Testis (tissue), 3 donors: ENCODE results near the gene FAM107B. TPM values are rescaled to one million over a fixed set of nuclear protein-coding genes. Genes with fewer than 3 reads are reported as not detected.

ENCODE experiments used
- DNase-seq: peaks from one replicate; pipeline ENCODE4 v3.0.0-alpha.2; 2019
- H3K27ac ChIP-seq, 2 donors: fragments of 200-600 bp; sonication (generic); one replicate each; pipeline ENCODE4 v1.5.1; 2019
- H3K27me3 ChIP-seq: fragments of 200-600 bp; sonication (generic); one replicate; pipeline ENCODE4 v1.5.1; 2019
- H3K36me3 ChIP-seq: fragments of 200-600 bp; sonication (generic); one replicate; pipeline ENCODE4 v1.5.1; 2017; ENCODE audit warnings: low read depth; ENCODE audit errors: missing control alignments
- H3K4me1 ChIP-seq: fragments of 200-600 bp; sonication (generic); one replicate; pipeline ENCODE4 v1.5.1; 2019
- H3K4me3 ChIP-seq, 2 donors: fragments of 200-600 bp; sonication (generic); one replicate each; pipeline ENCODE4 v1.5.1; 2017 to 2019
- H3K9me3 ChIP-seq: fragments of 200-600 bp; sonication (generic); one replicate; pipeline ENCODE4 v1.5.1; 2017
- POLR2A ChIP-seq: fragments of 450-650 bp; IDR thresholded peaks from one replicate; pipeline ENCODE4 v1.6.1; 2017; ENCODE audit warnings: antibody characterized with exemption, mild to moderate bottlenecking, moderate library complexity
- WGBS, 2 donors: methylation state at CpG; one replicate each; pipeline ENCODE4 v1.1.5; 2018; 5-methylcytosine and 5-hydroxymethylcytosine counted together
- intact Hi-C: fragments of 100-400 bp; cut with DNase I; formaldehyde crosslinking; loops from one replicate; pipeline ENCODE4 v1.15.1; 2023; ENCODE audit warnings: low total_unique reads
- polyA plus RNA-seq: library from polyadenylated mRNA; stranded (reverse); fragments of 350-450 nt; fragmentation: Illumina TruSeq; extraction: RNeasy Lipid Tissue Mini Kit (QIAGEN cat#74804); gene quantifications from one replicate; pipeline ENCODE4 v1.2.3, GENCODE V29; 2014; ENCODE audit warnings: low read depth, low replicate concordance; ENCODE audit not compliant: insufficient read depth
- total RNA-seq, 2 donors: library from RNA; depleted of rRNA; stranded (reverse); fragments of >200 nt; gene quantifications; one replicate each; pipeline ENCODE4 v1.2.3, GENCODE V29; 2016
- TF ChIP-seq, protein P1 (sequence below), 3 experiments: fragments of 450-650 bp in 2 of 3; fragments of 200-600 bp in 1 of 3; sonication (generic) in 1 of 3; IDR thresholded peaks; one replicate each; pipeline ENCODE4 v1.5.1; 2016 to 2019; ENCODE audit warnings: antibody characterized with exemption in 3 of 3, mild to moderate bottlenecking in 2 of 3, moderate library complexity in 1 of 3

FAM107B gene
- total and polyA plus RNA-seq, 3 donors from 2014 or later: 71.7 to 89.5 (median 82.8) TPM

DNA sequence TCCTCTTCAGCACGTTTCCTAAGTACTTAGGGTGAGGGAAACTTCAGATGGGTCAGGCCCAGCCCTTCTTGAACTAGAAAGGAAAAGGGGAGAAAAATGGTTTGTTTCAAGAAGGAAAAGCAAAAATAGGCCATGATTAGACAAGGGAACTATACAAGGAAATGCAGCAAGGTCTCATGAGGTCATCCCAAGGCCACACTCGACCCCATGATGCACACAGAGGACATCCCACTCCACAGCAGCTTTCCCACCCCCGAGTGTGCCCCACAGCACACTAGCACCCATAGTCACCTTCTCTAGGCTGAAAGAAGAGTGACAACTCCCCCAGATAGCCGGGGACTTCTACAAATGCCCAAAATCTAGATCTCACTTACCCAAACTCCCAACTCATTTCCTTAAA lies 173.4 kb downstream of the FAM107B start:
- WGBS, 2 donors: 69 to 70% methylated on average over 4 of the region's 4 CpGs
- H3K4me3 ChIP-seq: no peak overlapping the region
- H3K9me3 ChIP-seq: no peaks in the 10 kb centered on the region
- H3K27me3 ChIP-seq: no peaks in the 10 kb centered on the region
- no peak for DNase-seq
- H3K36me3 ChIP-seq: no peaks in the 10 kb centered on the region
- H3K27ac ChIP-seq: no peak overlapping the region
- TF ChIP-seq, protein P1, sequence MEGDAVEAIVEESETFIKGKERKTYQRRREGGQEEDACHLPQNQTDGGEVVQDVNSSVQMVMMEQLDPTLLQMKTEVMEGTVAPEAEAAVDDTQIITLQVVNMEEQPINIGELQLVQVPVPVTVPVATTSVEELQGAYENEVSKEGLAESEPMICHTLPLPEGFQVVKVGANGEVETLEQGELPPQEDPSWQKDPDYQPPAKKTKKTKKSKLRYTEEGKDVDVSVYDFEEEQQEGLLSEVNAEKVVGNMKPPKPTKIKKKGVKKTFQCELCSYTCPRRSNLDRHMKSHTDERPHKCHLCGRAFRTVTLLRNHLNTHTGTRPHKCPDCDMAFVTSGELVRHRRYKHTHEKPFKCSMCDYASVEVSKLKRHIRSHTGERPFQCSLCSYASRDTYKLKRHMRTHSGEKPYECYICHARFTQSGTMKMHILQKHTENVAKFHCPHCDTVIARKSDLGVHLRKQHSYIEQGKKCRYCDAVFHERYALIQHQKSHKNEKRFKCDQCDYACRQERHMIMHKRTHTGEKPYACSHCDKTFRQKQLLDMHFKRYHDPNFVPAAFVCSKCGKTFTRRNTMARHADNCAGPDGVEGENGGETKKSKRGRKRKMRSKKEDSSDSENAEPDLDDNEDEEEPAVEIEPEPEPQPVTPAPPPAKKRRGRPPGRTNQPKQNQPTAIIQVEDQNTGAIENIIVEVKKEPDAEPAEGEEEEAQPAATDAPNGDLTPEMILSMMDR (IDR thresholded peaks at IDR 0.05): no peak
- TF ChIP-seq POLR2A: no peak
- intact Hi-C loops: no loop called here
- H3K4me1 ChIP-seq: peaks cover 5% of the 10 kb centered on the region

GRCh38 chr10:14600065-14600464 lies 174.6 kb downstream of the FAM107B start:
- H3K27ac ChIP-seq: no peak overlapping the region
- 87 to 95% methylated on average over 8 of the region's 8 CpGs for WGBS, 2 donors
- intact Hi-C loops: no loop called here

DNA sequence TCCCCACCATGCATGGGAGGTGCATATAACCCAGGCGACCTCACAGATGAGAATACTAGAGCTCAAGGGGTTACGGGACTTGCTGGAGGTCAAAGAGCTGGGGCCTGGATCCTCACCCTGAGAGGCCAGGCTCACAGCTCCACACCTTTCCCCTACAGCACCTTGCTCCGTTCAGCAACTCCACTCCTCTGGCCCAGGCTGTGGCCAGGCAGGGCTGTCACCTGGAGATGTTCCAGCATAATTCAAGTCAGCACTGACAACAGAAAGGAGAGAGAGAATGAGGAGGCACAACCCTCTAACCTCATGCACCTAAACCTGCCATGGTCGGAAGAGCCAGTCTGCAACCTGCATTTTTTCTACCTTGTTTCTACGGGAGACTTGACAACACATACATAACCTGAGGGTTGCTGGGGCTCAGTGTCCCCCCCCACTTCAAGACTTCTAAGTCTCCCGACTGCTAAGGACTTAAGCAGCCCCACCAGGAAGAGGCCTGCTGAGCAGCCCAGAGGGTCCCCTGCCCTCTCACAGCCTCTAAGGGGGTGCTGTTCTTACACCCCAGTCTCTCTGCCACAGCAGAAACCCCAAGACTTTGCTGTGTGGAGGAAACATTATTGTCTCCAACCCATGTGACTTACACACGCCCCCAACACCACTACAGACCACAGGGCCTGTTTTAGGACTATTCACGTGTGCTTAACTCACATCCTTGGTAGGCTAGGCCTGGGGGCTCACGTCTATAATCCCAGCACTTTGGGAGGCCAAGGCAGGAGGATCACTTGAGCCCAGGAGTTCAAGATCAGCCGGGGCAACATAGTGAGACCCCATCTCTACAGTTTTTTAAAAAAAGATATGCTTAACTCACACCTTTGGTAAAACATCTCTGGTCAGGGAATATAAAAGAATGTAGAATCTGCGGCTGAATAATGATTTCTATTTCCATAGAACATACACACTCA lies 175.6 kb downstream of the FAM107B start:
- TF ChIP-seq, protein P1 (IDR thresholded peaks at IDR 0.05): no peak
- TF ChIP-seq POLR2A: no peak
- no peak overlapping the region for H3K27ac ChIP-seq
- 93 to 99% methylated on average over 11 of the region's 11 CpGs for WGBS, 2 donors
- H3K27me3 ChIP-seq: no peaks in the 10 kb centered on the region
- no peaks in the 10 kb centered on the region for H3K36me3 ChIP-seq
- no peak for DNase-seq
- no peaks in the 10 kb centered on the region for H3K4me1 ChIP-seq
- no peaks in the 10 kb centered on the region for H3K9me3 ChIP-seq
- intact Hi-C loops: no loop called here
- no peak overlapping the region for H3K4me3 ChIP-seq

More at GRCh38 chr10:14600065-14600464, 174.6 kb downstream of the FAM107B start:
- Histone ChIP-seq H3K9me3 (no peaks in the 10 kb centered on the region), H3K4me1 (peaks cover 3% of the 10 kb centered on the region), H3K36me3 (no peaks in the 10 kb centered on the region), H3K27me3 (no peaks in the 10 kb centered on the region), H3K4me3 (no peak overlapping the region)
- no peak for DNase-seq
- no peak for TF ChIP-seq POLR2A
- TF ChIP-seq, protein P1 (IDR thresholded peaks at IDR 0.05): no peak

- no peaks in the 10 kb centered on the region for H3K36me3 ChIP-seq
- H3K4me3 ChIP-seq: no peak overlapping the region
- H3K4me1 ChIP-seq: no peaks in the 10 kb centered on the region
- DNase-seq: no peak
- no peaks in the 10 kb centered on the region for H3K9me3 ChIP-seq
- H3K27ac ChIP-seq: no peak overlapping the region
- 93 to 96% methylated on average over 11 of the region's 11 CpGs for WGBS, 2 donors
- TF ChIP-seq POLR2A: no peak
- TF ChIP-seq, protein P1 (IDR thresholded peaks at IDR 0.05): no peak
- intact Hi-C loops: no loop called here
- no peaks in the 10 kb centered on the region for H3K27me3 ChIP-seq
These were observed 179.0 kb downstream of the FAM107B start for GRCh38 chr10:14595526-14596182.
